GM21529 (cell line): ENCODE results near the gene AUNIP.

Source experiments
- ATAC-seq: cut with Tn5 transposase; IDR thresholded peaks from one replicate; pipeline ENCODE4 v1.9.1; 2021; ENCODE audit not compliant: unreplicated experiment

The AUNIP gene

GRCh38 chr1:25797939-25798338, 61.3 kb downstream of the AUNIP start:
- no peak for ATAC-seq

DNA sequence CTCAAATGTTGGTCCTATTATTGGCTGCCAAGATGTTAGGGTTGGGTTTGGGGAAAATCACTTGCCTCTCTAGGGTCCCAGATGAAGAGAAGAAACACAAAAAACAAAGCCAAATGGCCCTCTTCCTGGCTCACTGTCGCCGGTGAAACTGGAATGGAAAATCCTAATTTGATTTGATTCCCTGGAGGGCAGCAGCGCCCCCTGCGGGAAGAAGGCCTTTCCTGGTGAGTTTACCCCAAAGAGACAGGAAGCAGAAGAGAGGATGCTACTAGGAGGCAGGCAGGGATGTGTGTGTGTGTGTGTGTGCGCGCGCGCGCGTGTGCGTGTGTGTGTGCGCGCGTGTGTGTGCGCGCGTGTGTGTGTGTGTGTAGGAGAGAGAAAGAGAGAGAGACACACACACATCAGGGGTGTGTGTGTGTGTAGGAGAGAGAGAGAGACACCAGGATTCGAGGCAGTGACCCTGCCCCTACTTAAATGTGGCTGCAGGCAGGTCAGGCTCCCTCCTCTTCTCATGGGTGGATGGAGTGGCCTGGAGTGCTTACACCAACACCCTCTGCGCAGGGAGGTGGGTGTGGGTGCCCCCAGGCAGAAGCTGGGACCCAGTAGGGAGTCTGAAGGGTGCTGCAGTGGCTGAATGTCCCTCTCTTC, 62.3 kb downstream of the AUNIP start:
- ATAC-seq: no peak

DNA sequence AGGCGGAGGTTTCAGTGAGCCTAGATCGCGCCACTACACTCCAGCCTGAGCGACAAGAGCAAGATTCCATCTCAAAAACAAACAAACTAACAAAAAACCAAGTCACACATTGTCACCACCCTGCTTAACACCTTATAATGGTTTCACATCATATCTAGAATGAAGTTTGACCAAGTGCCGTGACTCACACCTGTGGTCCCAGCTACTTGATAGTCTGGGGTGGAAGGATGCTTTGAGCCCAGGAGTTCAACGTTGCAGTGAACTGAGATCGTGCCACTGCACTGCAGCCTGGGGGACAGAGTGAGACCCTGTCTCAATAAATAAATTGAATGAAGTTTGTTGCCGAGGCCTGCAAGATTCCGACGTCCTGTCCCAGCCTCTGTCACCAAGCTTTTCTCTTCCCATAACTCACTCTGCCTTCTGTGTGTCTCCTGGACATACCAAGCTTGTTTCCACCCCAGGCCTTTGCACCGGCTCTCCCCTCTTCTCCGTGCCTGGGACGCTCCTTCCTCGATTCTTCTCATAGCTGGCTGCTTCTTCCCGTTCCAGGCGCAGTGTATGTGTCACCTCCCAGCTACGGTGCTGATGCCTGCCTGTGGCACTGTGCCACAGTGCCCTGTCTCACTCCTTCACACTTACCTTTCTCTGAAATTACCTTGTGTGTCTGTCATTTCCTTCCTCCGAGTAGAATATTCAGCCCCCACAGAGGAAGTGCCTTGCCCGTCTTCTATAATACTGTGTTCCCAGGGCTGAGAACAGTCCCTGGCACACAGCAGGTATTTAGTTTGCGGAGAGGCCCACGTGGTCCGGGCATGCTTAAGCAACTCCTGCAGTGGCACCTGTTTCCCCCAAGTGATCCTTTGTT, 63.1 kb downstream of the AUNIP start:
- ATAC-seq: no peak

DNA sequence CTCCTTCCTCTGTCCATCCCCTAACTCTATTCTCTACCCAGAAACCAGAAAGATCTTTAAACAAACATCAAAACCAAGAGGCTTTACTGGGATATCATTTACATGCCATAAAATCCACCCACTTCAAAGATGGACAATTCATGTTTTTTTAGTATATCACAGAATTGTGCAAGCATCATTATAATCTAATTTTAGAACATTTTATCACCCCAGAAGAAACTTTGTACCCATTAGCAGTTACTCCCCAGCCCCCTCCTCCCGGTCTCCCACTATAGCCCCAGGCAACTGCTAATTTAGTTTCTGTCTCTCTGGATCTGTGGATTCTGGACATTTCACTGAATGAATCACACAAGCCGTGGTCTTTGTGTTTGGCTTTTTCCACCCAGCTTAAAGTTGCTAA, 64.0 kb downstream of the AUNIP start:
- ATAC-seq: no peak

DNA sequence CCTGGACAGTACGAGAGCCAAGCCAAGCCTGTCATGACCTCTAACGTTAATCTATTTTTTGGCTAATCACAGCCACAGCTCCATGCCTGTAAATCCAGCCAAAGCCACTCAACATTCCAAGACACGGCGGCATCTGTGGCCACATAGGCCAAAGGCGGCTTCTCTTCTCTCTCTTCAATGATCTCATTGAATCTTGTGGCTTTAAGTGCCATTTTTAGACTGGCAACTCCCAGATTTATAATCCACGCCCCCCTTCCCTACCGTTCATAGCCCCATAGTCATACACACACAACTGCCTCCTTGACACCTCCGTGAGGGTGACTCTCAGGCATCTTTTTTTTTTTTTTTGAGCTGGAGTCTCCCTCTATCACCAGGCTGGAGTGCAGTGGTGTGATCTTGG, 64.9 kb downstream of the AUNIP start:
- no peak for ATAC-seq

GRCh38 chr1:25793585-25794170, 65.6 kb downstream of the AUNIP start:
- no peak for ATAC-seq

DNA sequence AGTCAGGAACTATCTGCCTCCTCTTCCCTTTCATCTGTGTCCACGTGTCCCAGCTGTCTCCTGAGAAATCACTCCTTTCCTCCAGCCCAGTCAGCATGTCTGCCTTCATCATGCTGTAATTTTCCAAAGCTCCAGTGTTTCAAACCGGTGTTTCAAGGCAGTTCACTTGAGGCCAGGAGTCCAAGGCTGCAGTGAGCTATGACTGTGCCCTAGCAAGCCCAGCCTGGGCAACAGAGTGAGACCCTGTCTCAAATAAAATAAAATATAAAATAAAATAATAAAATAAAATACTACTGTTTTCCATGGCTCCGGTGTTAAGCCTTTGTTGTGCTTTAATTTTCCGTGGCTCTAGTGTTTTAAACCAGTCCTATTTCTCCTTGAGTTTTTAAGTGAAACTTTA, 67.1 kb downstream of the AUNIP start:
- ATAC-seq: no peak

GRCh38 chr1:25790472-25790871, 68.8 kb downstream of the AUNIP start:
- no peak for ATAC-seq

DNA sequence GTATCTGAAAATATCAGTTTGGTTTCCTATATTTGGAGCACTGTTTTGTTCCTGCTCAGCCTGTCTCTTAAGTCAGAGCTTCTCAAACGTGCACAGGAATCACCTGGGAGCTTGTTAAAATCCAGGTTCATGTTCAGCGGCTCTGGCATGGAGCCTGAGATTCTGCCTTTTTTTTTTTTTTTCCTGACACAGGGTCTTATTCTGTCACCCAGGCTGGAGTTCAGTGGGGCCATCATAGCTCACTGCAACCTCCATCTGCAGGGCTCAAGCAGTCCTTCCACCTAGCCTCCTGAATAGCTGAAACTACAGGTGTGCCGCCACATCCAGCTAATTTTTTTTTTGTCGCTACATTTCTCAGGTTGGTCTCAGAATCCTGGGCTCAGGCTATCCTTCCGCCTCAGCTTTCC, 71.5 kb downstream of the AUNIP start:
- ATAC-seq: no peak

DNA sequence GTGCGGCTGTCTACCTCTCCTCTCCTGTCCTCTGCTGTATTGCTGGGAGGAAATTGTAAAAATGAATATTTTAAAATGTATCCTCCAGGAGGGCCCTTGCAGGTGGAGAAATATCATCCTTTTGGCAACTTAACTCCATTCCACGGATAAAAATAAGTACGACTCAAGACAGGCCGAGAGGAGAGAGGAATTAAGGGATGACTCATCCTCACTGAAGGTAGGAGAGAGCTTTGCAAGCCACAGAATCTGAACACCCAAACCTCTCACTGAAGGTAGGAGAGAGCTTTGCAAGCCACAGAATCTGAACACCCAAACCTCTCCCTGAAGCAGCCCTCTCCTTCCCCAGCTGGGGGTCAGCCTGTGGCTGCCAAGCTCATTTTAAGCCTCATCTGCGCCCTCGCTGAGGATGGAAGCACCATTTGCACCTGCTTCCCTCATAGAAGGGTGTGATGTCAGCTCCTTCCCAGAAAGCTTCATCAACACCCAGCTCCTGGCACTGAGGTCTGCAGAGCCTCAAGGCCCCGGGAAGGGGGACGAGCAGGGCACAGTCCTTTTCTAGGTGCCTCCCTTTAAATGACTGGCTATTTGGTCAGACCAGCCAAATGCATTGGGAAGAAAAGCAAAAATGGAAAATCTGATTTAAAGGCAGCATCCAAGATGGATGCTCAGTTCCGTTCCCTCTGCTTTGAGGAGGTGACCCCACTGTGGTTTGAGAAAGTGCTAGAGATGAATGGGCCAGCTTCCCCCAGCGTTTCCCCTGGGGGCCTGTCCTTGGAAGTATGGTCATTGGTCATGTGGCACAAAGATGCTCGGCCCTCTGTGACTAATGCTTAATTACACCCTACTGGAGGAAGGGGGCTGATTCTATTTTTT, 72.1 kb downstream of the AUNIP start:
- ATAC-seq: no peak

DNA sequence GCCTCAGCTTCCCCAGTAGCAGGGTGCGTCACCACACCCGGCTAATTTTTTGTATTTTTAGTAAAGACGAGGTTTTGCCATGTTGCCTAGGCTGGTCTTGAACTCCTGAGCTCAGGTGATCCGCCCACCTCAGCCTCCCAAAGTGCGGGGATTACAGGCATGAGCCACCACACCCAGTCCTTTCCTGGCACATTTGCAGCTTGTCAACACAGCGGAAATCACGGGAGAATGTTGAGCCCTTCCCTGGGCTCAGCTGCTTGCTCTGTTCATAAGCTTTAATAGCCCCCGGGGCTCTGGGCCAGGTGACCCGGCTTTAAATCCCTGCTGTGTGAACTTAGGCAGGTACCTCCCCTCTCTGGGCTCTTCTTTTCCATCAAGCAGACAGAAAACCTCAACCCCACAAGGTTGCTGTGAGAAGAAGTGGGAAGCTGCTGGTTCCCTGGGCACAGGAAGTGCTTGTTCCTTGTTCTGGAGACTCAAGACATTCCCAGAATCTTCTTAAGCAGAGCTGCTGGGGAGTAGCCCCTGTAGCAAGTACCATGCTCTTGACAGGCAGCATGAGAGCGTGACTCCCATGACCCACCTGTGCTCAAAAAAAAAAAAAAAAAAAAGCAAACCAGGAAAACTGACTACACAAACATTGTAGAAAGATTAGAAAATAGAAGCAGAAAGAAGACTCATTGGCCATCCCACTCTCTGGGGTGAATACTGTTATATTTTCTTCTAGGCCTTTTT, 73.8 kb downstream of the AUNIP start:
- ATAC-seq: no peak

GRCh38 chr1:25784575-25785051, 74.6 kb downstream of the AUNIP start:
- no peak for ATAC-seq
